AG10803 (cell line): ENCODE measurements around the gene TMEM40.

Experiments
- DNase-seq: peaks from one replicate; pipeline ENCODE4 v3.0.0; 2010; ENCODE audit warnings: low read depth
- H3K4me3 ChIP-seq: 2 replicates; pipeline ENCODE4 v1.5.1; 2011; ENCODE audit warnings: mild to moderate bottlenecking, low read length, control low read depth
- CTCF ChIP-seq: conservative IDR thresholded peaks from 2 replicates; pipeline ENCODE4 v1.5.1; 2011; ENCODE audit warnings: mild to moderate bottlenecking, low read length, control low read depth, inconsistent platforms

Gene TMEM40

GRCh38 chr3:12773710-12774086 lies 14.6 kb upstream of the TMEM40 start:
- H3K4me3 ChIP-seq, result no peak overlapping the region
- no peak for TF ChIP-seq CTCF
- DNase-seq, result peak; percentile 20

GRCh38 chr3:12773030-12773709 lies 14.1 kb upstream of the TMEM40 start:
- no peak overlapping the region for H3K4me3 ChIP-seq
- no peak for TF ChIP-seq CTCF
- DNase-seq, result no peak

GRCh38 chr3:12772462-12772861 lies 13.4 kb upstream of the TMEM40 start:
- no peak for TF ChIP-seq CTCF
- no peak overlapping the region for H3K4me3 ChIP-seq
- DNase-seq, result no peak

GRCh38 chr3:12771236-12771635 lies 12.2 kb upstream of the TMEM40 start:
- H3K4me3 ChIP-seq, result no peak overlapping the region
- TF ChIP-seq CTCF, result no peak
- no peak for DNase-seq

- DNase-seq, result no peak
- TF ChIP-seq CTCF, result no peak
- H3K4me3 ChIP-seq, result no peak overlapping the region
These were observed 10.7 kb upstream of the TMEM40 start for GRCh38 chr3:12769761-12770160.

- no peak for TF ChIP-seq CTCF
- no peak overlapping the region for H3K4me3 ChIP-seq
- DNase-seq, result no peak
These were observed 9.8 kb upstream of the TMEM40 start for GRCh38 chr3:12768579-12769527.

GRCh38 chr3:12766541-12766940 lies 7.5 kb upstream of the TMEM40 start:
- no peak for TF ChIP-seq CTCF
- no peak overlapping the region for H3K4me3 ChIP-seq
- no peak for DNase-seq
